ENCODE measurements around the gene CMTM8.

Gene CMTM8

GRCh38 chr3:32280262-32280910, 41.9 kb downstream of the CMTM8 start:
- H3K4me3 ChIP-seq (ENCODE audit: low read length), result no peak overlapping the region
- H3K27me3 ChIP-seq (replicated peaks; ENCODE audit: control insufficient read depth, insufficient read depth, low read length), result peaks cover 9% of the 10 kb centered on the region
- no peak for DNase-seq (ENCODE audit: low read depth)
- no peaks in the 10 kb centered on the region for H3K36me3 ChIP-seq (ENCODE audit: control insufficient read depth, insufficient read depth, low read length, severe bottlenecking)
- no peaks in the 10 kb centered on the region for H3K9me3 ChIP-seq (ENCODE audit: control insufficient read depth, low read length)
- H3K9ac ChIP-seq (ENCODE audit: low read length), result no peak overlapping the region
- H3K4me1 ChIP-seq (ENCODE audit: control insufficient read depth, insufficient read depth, low read length), result peaks cover 9% of the 10 kb centered on the region

- Histone ChIP-seq H3K4me1 (ENCODE audit: control insufficient read depth, insufficient read depth, low read length) (peaks cover 1% of the 10 kb centered on the region), H3K9ac (ENCODE audit: low read length) (no peak overlapping the region), H3K9me3 (ENCODE audit: control insufficient read depth, low read length) (no peaks in the 10 kb centered on the region), H3K27me3 (replicated peaks; ENCODE audit: control insufficient read depth, insufficient read depth, low read length) (peaks cover 7% of the 10 kb centered on the region), H3K36me3 (ENCODE audit: control insufficient read depth, insufficient read depth, low read length, severe bottlenecking) (no peaks in the 10 kb centered on the region), H3K4me3 (ENCODE audit: low read length) (no peak overlapping the region)
- DNase-seq (ENCODE audit: low read depth), result no peak
Observed at GRCh38 chr3:32281570-32282106, 43.2 kb downstream of the CMTM8 start.

GRCh38 chr3:32282578-32283154, 44.2 kb downstream of the CMTM8 start:
- H3K4me1 ChIP-seq (ENCODE audit: control insufficient read depth, insufficient read depth, low read length), result no peaks in the 10 kb centered on the region
- no peaks in the 10 kb centered on the region for H3K9me3 ChIP-seq (ENCODE audit: control insufficient read depth, low read length)
- H3K9ac ChIP-seq (ENCODE audit: low read length), result no peak overlapping the region
- no peaks in the 10 kb centered on the region for H3K36me3 ChIP-seq (ENCODE audit: control insufficient read depth, insufficient read depth, low read length, severe bottlenecking)
- no peaks in the 10 kb centered on the region for H3K27me3 ChIP-seq (replicated peaks; ENCODE audit: control insufficient read depth, insufficient read depth, low read length)
- no peak for DNase-seq (ENCODE audit: low read depth)
- no peak overlapping the region for H3K4me3 ChIP-seq (ENCODE audit: low read length)

- DNase-seq (ENCODE audit: low read depth), result no peak
- H3K9me3 ChIP-seq (ENCODE audit: control insufficient read depth, low read length), result no peaks in the 10 kb centered on the region
- no peaks in the 10 kb centered on the region for H3K36me3 ChIP-seq (ENCODE audit: control insufficient read depth, insufficient read depth, low read length, severe bottlenecking)
- no peaks in the 10 kb centered on the region for H3K4me1 ChIP-seq (ENCODE audit: control insufficient read depth, insufficient read depth, low read length)
- no peaks in the 10 kb centered on the region for H3K27me3 ChIP-seq (replicated peaks; ENCODE audit: control insufficient read depth, insufficient read depth, low read length)
- no peak overlapping the region for H3K9ac ChIP-seq (ENCODE audit: low read length)
- H3K4me3 ChIP-seq (ENCODE audit: low read length), result no peak overlapping the region
Observed at GRCh38 chr3:32283304-32283703, 44.8 kb downstream of the CMTM8 start.

- Histone ChIP-seq H3K36me3 (ENCODE audit: control insufficient read depth, insufficient read depth, low read length, severe bottlenecking) (no peaks in the 10 kb centered on the region), H3K9me3 (ENCODE audit: control insufficient read depth, low read length) (no peaks in the 10 kb centered on the region), H3K9ac (ENCODE audit: low read length) (no peak overlapping the region)
Observed at GRCh38 chr3:32284443-32285212, 46.1 kb downstream of the CMTM8 start.

GRCh38 chr3:32285891-32286290, 47.4 kb downstream of the CMTM8 start:
- H3K4me1 ChIP-seq (ENCODE audit: control insufficient read depth, insufficient read depth, low read length), result no peaks in the 10 kb centered on the region
- DNase-seq (ENCODE audit: low read depth), result no peak
- H3K36me3 ChIP-seq (ENCODE audit: control insufficient read depth, insufficient read depth, low read length, severe bottlenecking), result no peaks in the 10 kb centered on the region
- no peak overlapping the region for H3K9ac ChIP-seq (ENCODE audit: low read length)
- no peaks in the 10 kb centered on the region for H3K9me3 ChIP-seq (ENCODE audit: control insufficient read depth, low read length)
- H3K27me3 ChIP-seq (replicated peaks; ENCODE audit: control insufficient read depth, insufficient read depth, low read length), result no peaks in the 10 kb centered on the region
- H3K4me3 ChIP-seq (ENCODE audit: low read length), result no peak overlapping the region

More at GRCh38 chr3:32284443-32285212, 46.1 kb downstream of the CMTM8 start:
- DNase-seq (ENCODE audit: low read depth), result no peak
- no peaks in the 10 kb centered on the region for H3K4me1 ChIP-seq (ENCODE audit: control insufficient read depth, insufficient read depth, low read length)
- no peak overlapping the region for H3K4me3 ChIP-seq (ENCODE audit: low read length)
- no peaks in the 10 kb centered on the region for H3K27me3 ChIP-seq (replicated peaks; ENCODE audit: control insufficient read depth, insufficient read depth, low read length)

- no peak overlapping the region for H3K9ac ChIP-seq (ENCODE audit: low read length)
- DNase-seq (ENCODE audit: low read depth), result no peak
- H3K36me3 ChIP-seq (ENCODE audit: control insufficient read depth, insufficient read depth, low read length, severe bottlenecking), result no peaks in the 10 kb centered on the region
- no peaks in the 10 kb centered on the region for H3K9me3 ChIP-seq (ENCODE audit: control insufficient read depth, low read length)
- no peaks in the 10 kb centered on the region for H3K27me3 ChIP-seq (replicated peaks; ENCODE audit: control insufficient read depth, insufficient read depth, low read length)
- no peaks in the 10 kb centered on the region for H3K4me1 ChIP-seq (ENCODE audit: control insufficient read depth, insufficient read depth, low read length)
- no peak overlapping the region for H3K4me3 ChIP-seq (ENCODE audit: low read length)
Observed at GRCh38 chr3:32288819-32289218, 50.3 kb downstream of the CMTM8 start.

GRCh38 chr3:32290619-32291018, 52.1 kb downstream of the CMTM8 start:
- Histone ChIP-seq H3K36me3 (ENCODE audit: control insufficient read depth, insufficient read depth, low read length, severe bottlenecking) (no peaks in the 10 kb centered on the region), H3K4me3 (ENCODE audit: low read length) (no peak overlapping the region), H3K9ac (ENCODE audit: low read length) (no peak overlapping the region), H3K4me1 (ENCODE audit: control insufficient read depth, insufficient read depth, low read length) (no peaks in the 10 kb centered on the region), H3K27me3 (replicated peaks; ENCODE audit: control insufficient read depth, insufficient read depth, low read length) (peaks cover 5% of the 10 kb centered on the region), H3K9me3 (ENCODE audit: control insufficient read depth, low read length) (no peaks in the 10 kb centered on the region)
- no peak for DNase-seq (ENCODE audit: low read depth)

- Histone ChIP-seq H3K4me3 (ENCODE audit: low read length) (no peak overlapping the region), H3K27me3 (replicated peaks; ENCODE audit: control insufficient read depth, insufficient read depth, low read length) (peaks cover 5% of the 10 kb centered on the region), H3K9ac (ENCODE audit: low read length) (no peak overlapping the region), H3K4me1 (ENCODE audit: control insufficient read depth, insufficient read depth, low read length) (no peaks in the 10 kb centered on the region), H3K9me3 (ENCODE audit: control insufficient read depth, low read length) (no peaks in the 10 kb centered on the region), H3K36me3 (ENCODE audit: control insufficient read depth, insufficient read depth, low read length, severe bottlenecking) (no peaks in the 10 kb centered on the region)
- DNase-seq (ENCODE audit: low read depth), result peak; percentile 54
Observed at GRCh38 chr3:32292085-32292796, 53.8 kb downstream of the CMTM8 start.

- peaks cover 4% of the 10 kb centered on the region for H3K4me1 ChIP-seq (ENCODE audit: control insufficient read depth, insufficient read depth, low read length)
- H3K36me3 ChIP-seq (ENCODE audit: control insufficient read depth, insufficient read depth, low read length, severe bottlenecking), result no peaks in the 10 kb centered on the region
- peaks cover 5% of the 10 kb centered on the region for H3K27me3 ChIP-seq (replicated peaks; ENCODE audit: control insufficient read depth, insufficient read depth, low read length)
- H3K9ac ChIP-seq (ENCODE audit: low read length), result no peak overlapping the region
- no peak for DNase-seq (ENCODE audit: low read depth)
- H3K9me3 ChIP-seq (ENCODE audit: control insufficient read depth, low read length), result no peaks in the 10 kb centered on the region
- H3K4me3 ChIP-seq (ENCODE audit: low read length), result no peak overlapping the region
Observed at GRCh38 chr3:32293903-32294302, 55.4 kb downstream of the CMTM8 start.

All from adipocyte (in vitro differentiated cells).